ENCODE data around the gene TMUB1.

The TMUB1 gene

GRCh38 chr7:151124899-151125399 lies 41.7 kb upstream of the TMUB1 start:
- no peaks in the 10 kb centered on the region for H4K20me1 ChIP-seq (ENCODE audit: low read depth, low read length)
- H3K79me2 ChIP-seq (ENCODE audit: insufficient read depth, low read length): no peaks in the 10 kb centered on the region
- no peak overlapping the region for H3K4me3 ChIP-seq (ENCODE audit: insufficient read depth, low read length, poor library complexity, severe bottlenecking)
- H3K36me3 ChIP-seq (ENCODE audit: low read length): no peaks in the 10 kb centered on the region
- no peak overlapping the region for H2AFZ ChIP-seq (ENCODE audit: low read depth, low read length, severe bottlenecking)
- H3K9me3 ChIP-seq (ENCODE audit: insufficient read depth, low read length): no peaks in the 10 kb centered on the region
- no peaks in the 10 kb centered on the region for H3K9me2 ChIP-seq (replicated peaks; ENCODE audit: insufficient read depth, low read length)
- no peak overlapping the region for H3K4me2 ChIP-seq (ENCODE audit: low read depth, low read length, poor library complexity, severe bottlenecking)
- no peaks in the 10 kb centered on the region for H3F3A ChIP-seq (ENCODE audit: insufficient read depth)
- no peak for TF ChIP-seq CTCF (IDR thresholded peaks at IDR 0.05; ENCODE audit: insufficient read depth, low read length, poor library complexity, severe bottlenecking)
- no peak for TF ChIP-seq EZH2phosphoT487 (conservative IDR thresholded peaks at IDR 0.05; ENCODE audit: low read length)
- no peak overlapping the region for H3K27ac ChIP-seq (ENCODE audit: low read depth, low read length)
- no peak overlapping the region for H3K9ac ChIP-seq (ENCODE audit: low read length)
- H3K27me3 ChIP-seq (ENCODE audit: low read length): no peaks in the 10 kb centered on the region

- Histone ChIP-seq H2AFZ (ENCODE audit: low read depth, low read length, severe bottlenecking) (no peak overlapping the region), H3F3A (ENCODE audit: insufficient read depth) (no peaks in the 10 kb centered on the region), H3K4me2 (ENCODE audit: low read depth, low read length, poor library complexity, severe bottlenecking) (no peak overlapping the region), H3K9me3 (ENCODE audit: insufficient read depth, low read length) (no peaks in the 10 kb centered on the region), H3K4me3 (ENCODE audit: insufficient read depth, low read length, poor library complexity, severe bottlenecking) (no peak overlapping the region), H3K27me3 (ENCODE audit: low read length) (no peaks in the 10 kb centered on the region), H3K9ac (ENCODE audit: low read length) (no peak overlapping the region), H3K79me2 (ENCODE audit: insufficient read depth, low read length) (no peaks in the 10 kb centered on the region), H3K9me2 (replicated peaks; ENCODE audit: insufficient read depth, low read length) (no peaks in the 10 kb centered on the region), H3K36me3 (ENCODE audit: low read length) (no peaks in the 10 kb centered on the region), H3K27ac (ENCODE audit: low read depth, low read length) (no peak overlapping the region), H4K20me1 (ENCODE audit: low read depth, low read length) (no peaks in the 10 kb centered on the region)
- no peak for TF ChIP-seq EZH2phosphoT487 (conservative IDR thresholded peaks at IDR 0.05; ENCODE audit: low read length)
- TF ChIP-seq CTCF (IDR thresholded peaks at IDR 0.05; ENCODE audit: insufficient read depth, low read length, poor library complexity, severe bottlenecking): no peak
These were observed 41.2 kb upstream of the TMUB1 start for GRCh38 chr7:151124481-151124880.

- H3K27me3 ChIP-seq (ENCODE audit: low read length): no peaks in the 10 kb centered on the region
- TF ChIP-seq EZH2phosphoT487 (conservative IDR thresholded peaks at IDR 0.05; ENCODE audit: low read length) (no peak), CTCF (IDR thresholded peaks at IDR 0.05; ENCODE audit: insufficient read depth, low read length, poor library complexity, severe bottlenecking) (peak; percentile 93)
- no peak overlapping the region for H3K4me2 ChIP-seq (ENCODE audit: low read depth, low read length, poor library complexity, severe bottlenecking)
- no peaks in the 10 kb centered on the region for H3K9me2 ChIP-seq (replicated peaks; ENCODE audit: insufficient read depth, low read length)
- no peaks in the 10 kb centered on the region for H3K36me3 ChIP-seq (ENCODE audit: low read length)
- no peak overlapping the region for H2AFZ ChIP-seq (ENCODE audit: low read depth, low read length, severe bottlenecking)
- no peak overlapping the region for H3K4me3 ChIP-seq (ENCODE audit: insufficient read depth, low read length, poor library complexity, severe bottlenecking)
- no peaks in the 10 kb centered on the region for H4K20me1 ChIP-seq (ENCODE audit: low read depth, low read length)
- no peaks in the 10 kb centered on the region for H3F3A ChIP-seq (ENCODE audit: insufficient read depth)
- no peaks in the 10 kb centered on the region for H3K9me3 ChIP-seq (ENCODE audit: insufficient read depth, low read length)
- no peaks in the 10 kb centered on the region for H3K79me2 ChIP-seq (ENCODE audit: insufficient read depth, low read length)
- no peak overlapping the region for H3K27ac ChIP-seq (ENCODE audit: low read depth, low read length)
- no peak overlapping the region for H3K9ac ChIP-seq (ENCODE audit: low read length)
These were observed 40.6 kb upstream of the TMUB1 start for GRCh38 chr7:151123822-151124464.

Measured in SU-DHL-6 (cell line).